Measurements from ENCODE around the gene CNIH3.
"Not testable (repeated sequence)": the region's sequence is repeated elsewhere in the genome, so short reads cannot be mapped to it uniquely, and the experiment has no call there.

CNIH3 gene

DNA sequence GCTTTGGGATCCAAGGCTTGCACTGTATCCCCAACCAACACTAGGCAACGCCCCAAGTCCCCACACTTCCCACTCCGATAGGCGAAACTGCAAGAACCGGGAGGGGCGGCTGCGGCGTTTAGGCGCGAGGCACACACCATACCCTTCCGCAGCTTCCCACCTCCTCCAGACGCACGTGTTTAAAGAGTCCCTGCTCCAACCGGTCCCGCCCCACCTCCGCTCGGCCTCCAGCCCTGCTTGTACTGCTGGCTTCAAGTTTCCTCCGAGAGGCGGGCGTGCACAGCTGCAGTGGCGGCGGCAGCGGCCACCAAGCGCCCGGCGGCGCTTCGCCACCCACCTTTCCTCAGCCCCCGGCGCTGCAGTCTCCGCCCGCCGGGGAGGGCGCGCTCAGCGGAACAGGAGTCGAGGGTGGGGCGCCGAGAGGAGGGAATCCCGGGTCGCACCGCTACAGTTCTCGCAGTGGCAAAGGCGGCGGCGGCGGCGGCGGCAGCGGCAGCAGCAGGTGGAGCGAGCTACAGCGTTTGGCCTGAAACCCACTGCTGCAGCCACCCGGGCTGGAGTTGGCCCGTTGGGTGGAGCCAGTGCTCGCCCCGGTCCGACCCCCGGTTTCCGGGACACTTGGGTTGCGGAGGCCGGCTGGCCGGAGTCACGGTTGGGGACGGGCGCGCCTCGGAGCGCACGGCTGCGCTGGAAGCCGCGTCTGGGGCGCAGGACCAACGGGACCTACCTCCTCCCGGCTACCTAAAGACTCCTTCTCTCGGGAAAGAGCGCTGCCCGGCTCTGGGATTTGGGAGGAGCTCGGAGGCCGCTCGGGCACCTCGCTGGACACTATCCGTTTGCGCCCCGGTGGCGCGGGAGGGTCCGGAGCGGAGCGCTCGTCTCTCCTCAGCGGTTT lies at the start of gene CNIH3:
TSS of gene CNIH3 (plus strand) at position 457 of the 895 bp plus-strand sequence. CDS start 858 bp downstream, outside the sequence.
- peak; percentile 19 for DNase-seq

DNA sequence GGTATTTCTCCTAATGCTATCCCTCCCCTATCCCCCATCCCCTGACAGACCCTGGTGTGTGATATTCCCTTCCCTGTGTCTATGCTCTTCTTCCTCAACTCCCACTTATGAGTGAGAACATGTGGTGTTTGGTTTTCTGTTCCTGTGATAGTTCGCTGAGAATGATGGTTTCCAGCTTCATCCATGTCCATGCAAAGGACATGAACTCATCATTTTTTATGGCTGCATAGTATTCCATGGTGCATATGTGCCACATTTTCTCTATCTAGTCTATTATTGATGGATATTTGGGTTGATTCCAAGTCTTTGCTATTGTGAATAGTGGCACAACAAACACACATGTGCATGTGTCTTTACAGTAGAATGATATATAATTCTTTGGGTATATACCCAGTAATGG lies 49.6 kb upstream of the CNIH3 start:
- not testable (repeated sequence) for DNase-seq

GRCh38 chr1:224569276-224569675 lies 46.8 kb upstream of the CNIH3 start:
- no peak for DNase-seq

- not testable (repeated sequence) for DNase-seq
These were observed 44.1 kb upstream of the CNIH3 start for GRCh38 chr1:224571975-224572374.

DNA sequence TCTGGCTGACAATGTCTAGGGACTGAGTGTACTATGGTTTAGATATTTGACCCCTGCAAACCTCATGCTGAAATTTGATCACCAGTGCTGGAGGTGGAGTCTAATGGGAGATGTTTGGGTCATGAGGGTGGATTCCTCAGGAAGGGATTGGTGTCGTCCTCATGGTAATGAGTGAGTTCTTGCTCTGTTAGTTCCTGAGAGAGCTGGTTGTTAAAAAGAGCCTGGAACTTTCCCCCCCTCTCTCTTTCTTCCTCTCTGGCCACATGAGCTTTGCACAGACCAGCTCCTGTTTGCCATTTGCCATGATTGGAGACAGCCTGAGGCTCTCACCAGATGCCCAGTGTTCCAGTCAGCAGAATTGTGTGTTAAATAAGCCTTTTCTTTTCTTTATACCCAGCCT lies 36.6 kb upstream of the CNIH3 start:
- no peak for DNase-seq

- DNase-seq, result no peak
These were observed 36.1 kb upstream of the CNIH3 start for GRCh38 chr1:224580006-224580405.

GRCh38 chr1:224582041-224582440 lies 34.1 kb upstream of the CNIH3 start:
- no peak for DNase-seq

DNA sequence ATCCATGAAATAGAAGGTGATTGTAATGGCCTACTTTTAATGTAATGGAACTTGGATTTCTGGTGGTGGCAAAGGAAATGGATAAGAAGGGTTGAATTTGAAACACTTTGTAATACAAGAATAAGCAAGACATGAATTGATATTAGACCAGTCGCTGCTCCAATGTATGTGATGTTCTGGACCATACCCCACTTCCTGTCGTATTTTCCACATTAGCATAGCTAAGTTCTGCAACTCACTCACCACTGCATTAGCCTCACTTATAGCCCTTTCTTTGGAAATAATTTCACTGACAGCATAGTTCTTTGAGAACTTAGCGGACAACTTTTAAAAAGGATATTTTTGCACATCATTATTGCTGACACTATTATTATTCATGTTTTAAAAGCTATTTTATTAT lies 32.3 kb upstream of the CNIH3 start:
- DNase-seq, result no peak

DNA sequence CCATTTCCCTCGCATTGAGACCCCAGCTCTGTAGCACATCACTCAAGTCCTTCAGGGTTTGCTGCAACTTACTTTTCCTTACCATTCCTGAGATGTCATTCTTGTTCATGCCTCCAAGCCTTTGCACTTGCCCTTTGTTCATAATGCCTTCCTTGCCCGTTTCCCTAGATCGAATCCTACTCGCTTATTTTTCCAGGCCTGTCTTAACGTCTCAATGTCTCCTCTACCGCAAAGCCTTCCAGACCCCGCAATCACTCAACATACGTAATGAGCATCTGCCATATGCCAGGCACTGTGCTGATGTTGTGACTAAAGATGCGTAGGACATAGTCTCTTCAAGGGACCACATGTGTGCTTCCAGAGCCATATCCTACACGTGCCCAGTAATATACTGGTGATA lies 31.1 kb upstream of the CNIH3 start:
- no peak for DNase-seq

DNA sequence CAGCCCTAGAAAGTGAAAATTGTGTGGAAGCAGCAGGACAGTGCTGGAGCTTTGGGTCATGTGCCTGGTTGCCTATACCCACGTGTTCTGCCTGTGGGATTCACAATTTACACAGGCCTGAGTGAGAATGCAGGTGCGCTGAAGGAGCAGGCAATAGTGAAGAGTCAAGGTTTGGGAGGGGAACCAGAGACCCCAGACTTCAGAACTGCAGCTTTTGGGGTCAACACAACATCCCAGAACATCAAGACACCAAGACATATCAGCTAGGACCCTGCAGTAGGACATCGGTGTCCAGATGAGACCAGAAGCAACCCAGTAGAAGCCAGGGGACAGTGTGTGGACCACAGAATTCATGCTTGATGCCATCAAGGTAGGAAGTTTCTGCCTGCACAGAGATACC lies 29.1 kb upstream of the CNIH3 start:
- no peak for DNase-seq

- DNase-seq, result no peak
These were observed 27.6 kb upstream of the CNIH3 start for GRCh38 chr1:224588515-224588914.

DNA sequence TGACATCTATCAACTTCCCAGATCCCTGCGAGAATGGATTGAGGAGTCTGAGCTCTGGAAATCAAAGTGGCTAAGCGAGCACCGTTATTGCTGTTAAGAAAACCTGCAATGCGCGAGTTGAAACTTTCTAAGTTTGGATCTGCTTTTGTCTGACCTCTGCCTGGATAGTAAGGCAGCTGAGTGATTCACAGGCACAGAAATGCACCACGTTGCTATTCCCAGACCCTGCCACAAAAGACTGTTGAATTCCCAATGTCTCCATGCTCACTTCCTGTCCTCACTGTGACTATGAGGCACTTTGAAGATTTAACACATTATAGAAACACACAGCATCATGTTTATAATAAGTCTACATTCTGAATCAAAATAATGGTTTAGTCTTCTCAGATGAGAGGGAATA lies 27.1 kb upstream of the CNIH3 start:
- no peak for DNase-seq

DNA sequence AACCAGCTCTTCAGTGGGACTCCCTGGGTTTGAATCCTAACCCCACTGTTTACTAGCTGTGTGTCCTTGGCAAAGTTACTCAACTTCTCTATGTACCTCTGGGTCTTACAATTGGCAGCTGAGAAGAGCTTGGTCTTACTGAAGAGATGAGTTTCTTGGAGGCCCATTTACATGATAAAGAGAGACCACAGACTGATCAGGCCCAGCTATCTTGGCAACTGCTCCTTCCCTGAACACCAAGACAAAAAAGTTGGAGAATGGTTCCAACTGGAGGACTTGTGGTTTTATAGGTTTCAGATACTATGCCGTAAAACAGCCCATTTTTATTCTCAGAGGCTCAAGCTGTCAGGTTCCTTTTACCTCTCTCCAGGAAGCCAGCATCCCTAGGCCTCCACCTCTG lies 24.8 kb upstream of the CNIH3 start:
- no peak for DNase-seq

- DNase-seq, result peak; percentile 89
These were observed 23.2 kb upstream of the CNIH3 start for GRCh38 chr1:224592636-224593582.

- DNase-seq, result no peak
These were observed 21.8 kb upstream of the CNIH3 start for GRCh38 chr1:224594360-224594759.

DNA sequence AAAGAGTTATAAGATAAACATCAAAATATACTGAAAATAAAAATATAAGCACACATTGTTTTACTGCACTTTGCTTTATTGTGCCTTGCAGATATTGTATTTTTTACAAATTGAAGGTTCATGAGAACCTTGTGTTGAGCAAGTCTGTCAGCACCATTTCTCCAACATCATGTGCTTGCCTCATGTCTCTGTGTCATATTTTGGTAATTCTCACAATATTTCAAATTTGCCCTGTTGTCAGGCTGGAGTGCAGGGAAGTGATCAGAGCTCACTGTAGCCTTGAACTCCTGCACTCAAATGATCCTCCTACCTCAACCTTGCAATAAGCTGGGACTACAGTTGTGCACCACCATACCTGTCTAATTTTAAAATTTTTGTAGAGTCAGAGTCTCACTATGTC lies 21.3 kb upstream of the CNIH3 start:
- no peak for DNase-seq

DNA sequence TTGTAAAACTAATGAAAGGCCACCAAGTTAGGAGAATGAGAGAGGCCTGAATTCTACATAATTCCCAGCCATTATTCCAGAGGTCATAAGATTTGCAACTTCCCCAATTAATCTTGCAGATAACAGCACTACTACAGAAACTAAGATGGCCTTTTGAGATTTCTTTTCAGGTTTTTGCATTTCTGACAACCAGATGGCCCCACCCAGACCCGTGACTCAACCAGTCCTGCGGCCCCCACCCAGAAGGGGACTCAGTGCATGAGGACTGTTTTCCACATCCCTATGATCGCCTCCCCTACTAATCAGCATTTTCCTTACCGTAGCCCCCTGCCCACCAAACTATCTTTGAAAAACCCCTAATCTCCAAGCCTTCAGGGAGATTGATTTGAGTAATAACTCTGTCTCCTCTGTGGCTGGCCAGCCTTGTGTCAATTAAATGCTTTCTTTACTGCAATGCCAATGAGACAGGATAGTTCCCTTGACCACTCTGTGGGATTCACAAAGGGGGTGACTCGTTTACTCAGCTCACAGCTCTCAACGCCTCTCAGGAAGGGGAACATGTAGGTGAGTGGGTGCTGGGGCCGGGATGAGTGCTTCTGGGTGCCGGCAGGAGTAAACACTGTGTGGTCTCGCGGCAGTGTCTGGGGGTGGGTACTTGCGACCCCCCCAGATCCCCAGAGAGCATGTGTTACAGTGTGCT lies 10.5 kb upstream of the CNIH3 start:
- DNase-seq, result no peak

DNA sequence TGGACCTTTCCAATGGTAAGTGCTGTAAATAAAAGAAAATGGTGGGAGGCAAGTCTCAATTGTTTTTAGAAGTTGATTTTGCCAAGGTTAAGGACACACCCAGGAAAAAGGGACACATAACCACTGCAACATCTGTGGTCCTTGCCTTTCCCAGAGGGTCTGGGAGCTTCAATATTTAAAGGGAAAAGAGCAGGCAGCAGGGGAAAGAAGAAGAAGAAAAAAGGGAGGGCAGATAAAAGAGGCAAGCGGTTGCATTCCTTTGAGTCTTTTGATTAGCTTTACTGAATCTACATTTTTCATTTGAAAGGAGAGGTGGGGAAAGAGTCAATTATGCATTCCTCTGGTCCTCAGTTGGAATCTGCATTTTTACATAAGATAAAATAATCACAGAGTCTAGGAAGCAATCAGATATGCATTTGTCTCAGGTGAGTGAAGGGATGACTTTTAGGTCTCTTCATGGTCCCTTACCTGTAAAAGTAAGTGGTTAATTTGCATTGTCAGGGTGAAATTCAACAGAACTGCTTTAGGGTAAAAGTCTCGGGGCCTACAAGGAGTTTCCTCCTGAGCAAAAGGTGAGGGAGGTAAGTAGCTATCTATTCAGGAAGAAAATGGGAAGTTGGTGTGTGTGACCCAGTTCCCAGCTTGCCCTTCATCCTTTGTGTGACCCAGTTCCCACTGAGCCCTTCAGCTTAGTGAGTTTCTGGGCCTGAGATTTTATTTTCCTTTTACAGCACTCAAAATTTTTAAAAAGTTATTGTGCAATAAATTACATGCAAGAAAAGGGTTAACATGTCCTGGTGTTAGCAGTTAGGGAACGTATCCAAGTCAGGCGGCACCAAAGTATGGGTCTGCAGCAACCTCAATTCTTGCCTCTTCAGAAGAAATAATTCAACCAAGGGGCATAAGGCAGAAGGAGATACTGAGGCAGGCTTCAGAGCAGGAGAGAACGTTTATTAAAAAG lies 8.6 kb upstream of the CNIH3 start:
- DNase-seq, result no peak

GRCh38 chr1:224609333-224609732 lies 6.8 kb upstream of the CNIH3 start:
- no peak for DNase-seq

GRCh38 chr1:224612246-224612645 lies 3.9 kb upstream of the CNIH3 start:
- DNase-seq, result no peak

GRCh38 chr1:224613486-224613885 lies 2.6 kb upstream of the CNIH3 start:
- no peak for DNase-seq

Data from RPMI8226 (cell line).